COR-L47 (cell line): Measurements from ENCODE around the gene CYTH2.

ENCODE experiments used
- DNase-seq: peaks from one replicate; lab custom pipeline; 2025; lab: John Stamatoyannopoulos, UW

CYTH2 gene

DNA sequence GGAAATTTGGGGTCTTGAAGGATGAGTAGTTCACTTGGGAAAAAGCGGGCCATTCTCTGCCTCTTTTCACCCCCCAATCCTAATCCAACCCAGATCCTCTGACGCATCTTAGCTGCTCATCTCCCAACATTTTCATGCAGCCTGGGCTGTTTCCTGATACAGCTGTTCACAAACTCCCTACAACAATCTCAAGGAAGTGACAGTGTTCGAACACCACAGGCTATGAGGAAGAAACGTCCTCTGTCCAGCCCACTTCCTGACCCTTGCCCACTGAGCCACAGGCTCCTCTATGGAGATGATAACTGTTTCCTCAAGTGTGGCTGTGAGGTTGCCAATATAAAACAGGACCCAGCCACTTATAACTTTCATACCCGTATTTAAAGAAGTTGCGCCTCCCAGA lies 26.2 kb downstream of the CYTH2 start:
- DNase-seq = no peak

DNA sequence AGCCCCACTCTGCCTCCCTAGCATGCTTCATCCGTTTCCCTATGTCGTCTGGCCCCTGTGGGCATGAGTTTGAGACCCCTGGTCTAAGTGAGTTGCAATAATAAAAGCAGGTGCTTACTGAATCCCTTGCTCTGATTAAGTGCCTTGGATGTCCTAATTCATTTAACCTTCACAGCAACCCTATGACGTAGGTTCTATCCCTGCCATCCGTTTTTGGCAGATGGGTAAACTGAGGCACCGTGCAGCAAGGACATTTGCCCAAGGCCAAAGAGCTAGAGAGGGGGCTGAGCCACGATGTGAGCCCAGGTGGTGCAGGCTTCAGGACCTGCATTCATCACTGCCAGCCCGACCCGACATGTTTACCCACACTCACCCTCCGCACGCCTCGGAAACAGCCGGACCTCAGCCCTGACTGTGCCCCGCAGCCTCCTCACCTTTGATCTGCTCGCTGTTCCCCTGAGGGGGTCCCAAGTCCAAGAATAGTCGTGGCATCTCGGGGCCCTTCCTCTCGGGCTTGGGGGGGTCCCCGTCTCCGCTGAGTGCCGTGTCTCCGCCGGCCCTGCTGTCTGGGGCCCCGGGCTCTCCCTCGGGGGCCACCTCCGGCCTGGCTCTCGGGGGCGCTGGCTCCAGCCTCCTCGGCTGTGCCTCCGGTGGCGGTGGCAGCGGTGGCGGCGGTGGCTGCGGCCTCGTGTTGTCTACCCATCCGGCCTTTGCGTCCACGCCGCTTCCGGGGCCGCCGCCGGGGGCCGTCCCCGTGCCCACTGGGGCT lies 28.0 kb downstream of the CYTH2 start:
- no peak for DNase-seq

DNA sequence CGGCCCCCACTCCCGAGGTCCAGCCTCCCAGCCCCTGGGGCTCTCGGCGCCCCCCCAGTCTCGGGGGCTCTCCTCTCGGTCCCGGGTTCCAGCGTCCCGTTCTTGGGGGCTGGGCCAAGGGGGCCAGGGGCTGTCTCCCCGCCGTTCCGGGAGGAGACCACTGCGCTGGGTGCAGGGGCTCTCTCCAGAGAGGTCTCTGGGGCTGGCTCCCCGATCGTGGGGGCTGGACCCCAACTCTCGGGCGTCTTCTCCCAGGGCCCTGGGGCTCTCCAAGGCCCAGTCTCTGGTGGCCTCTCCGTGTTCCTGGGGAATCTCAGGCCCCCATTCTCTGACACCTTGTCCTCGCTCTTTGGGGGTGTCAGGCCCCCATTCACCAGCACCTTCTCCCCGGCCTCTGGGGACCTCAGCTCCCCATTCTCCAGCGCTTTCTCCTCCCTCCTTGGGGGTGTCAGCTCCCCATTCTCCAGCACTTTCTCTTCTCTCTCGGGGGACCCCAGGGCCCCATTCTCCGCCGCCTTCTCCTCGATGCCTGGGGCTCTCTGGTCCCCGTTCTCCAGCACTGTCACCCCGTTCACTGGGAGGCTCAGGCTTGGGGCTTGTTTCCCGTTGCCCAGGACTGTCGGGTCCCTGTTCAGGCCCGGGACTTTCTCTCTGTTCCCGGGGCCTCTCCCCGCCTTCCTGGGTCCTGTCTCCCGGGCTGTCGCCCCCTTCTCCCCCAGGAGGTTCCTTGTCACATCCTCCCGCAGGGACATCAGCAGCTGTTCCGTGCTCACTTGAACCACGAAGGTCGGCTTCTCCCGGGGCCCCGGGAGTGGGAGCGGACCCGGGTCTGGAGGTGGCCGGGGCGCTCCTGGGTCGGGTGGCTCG lies 28.8 kb downstream of the CYTH2 start:
- no peak for DNase-seq

- no peak for DNase-seq
Observed at GRCh38 chr19:48498595-48499311, 29.6 kb downstream of the CYTH2 start.

GRCh38 chr19:48499316-48500090 lies 30.3 kb downstream of the CYTH2 start:
- no peak for DNase-seq

GRCh38 chr19:48500830-48501493 lies 31.8 kb downstream of the CYTH2 start:
- DNase-seq = no peak

DNA sequence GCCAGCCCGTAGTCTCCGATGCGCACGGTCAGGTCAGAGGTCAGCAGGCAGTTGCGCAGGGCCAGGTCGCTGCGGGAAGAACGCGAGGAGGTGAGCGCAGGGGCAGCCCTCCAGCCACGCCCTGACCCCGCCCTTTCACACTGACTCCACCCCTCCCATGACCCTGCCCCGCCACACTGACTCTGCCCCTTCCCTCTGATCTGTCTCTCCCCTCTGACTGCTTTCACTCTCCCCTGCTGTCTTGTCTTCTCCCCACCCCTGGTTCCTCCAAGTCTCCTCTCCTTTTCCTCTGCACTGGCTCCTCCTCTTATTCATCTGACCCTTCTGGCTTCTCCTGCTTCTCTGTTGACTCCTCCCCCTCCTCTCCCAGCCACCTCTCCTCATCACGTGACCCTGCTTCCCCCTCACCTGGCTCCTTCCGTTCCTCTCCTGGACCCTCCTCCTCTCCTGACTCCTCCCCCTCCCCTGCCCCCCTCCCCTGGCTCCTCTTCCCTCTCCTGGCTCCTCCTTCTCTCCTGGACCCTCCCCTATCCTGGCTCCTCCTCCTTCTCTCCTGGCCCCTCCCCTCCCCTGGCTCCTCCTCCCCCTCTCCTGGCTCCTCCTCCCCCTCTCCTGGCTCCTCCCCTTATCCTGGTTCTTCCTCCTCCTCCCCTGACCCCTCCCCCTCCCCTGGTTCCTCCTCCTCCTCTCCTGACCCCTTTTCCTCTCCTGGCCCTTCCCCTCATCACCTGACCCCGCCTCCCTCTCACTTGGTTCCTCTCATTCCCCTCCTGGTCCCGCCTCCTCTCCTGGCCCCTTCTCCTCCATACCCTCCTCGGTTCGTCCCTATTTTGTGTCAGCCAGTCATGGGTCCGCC lies 32.6 kb downstream of the CYTH2 start:
- DNase-seq = peak; percentile 78

- no peak for DNase-seq
Observed at GRCh38 chr19:48502350-48503018, 33.3 kb downstream of the CYTH2 start.

DNA sequence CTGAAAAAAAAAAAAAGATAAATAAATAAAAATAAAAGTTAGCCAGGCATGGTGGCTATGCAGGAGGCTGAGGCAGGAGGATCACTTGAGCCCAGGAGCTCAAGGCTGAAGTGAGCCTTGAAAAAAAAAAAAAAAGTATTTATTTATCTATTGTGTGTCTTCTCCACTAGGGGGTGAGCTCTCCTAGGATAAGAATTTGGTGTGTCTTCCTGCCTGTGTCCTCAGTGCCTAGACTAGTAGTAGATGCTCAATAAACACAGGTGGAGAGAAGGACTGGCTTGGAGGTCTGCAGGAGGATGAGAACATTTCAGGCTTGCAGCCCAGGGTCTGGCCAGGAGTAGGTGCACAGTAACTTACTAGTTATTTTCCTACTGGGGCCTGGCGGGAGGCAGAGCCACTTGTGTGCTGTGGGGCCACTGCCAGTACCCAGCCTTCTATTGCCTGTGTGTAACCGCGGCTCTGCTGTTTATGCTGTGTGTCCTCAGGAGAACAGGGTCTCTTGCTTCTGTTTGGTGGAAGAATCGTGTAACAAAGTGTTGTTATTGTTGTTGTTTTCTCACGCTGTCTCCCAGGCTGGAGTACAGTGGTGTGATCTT lies 37.1 kb downstream of the CYTH2 start:
- DNase-seq = peak; percentile 35

DNA sequence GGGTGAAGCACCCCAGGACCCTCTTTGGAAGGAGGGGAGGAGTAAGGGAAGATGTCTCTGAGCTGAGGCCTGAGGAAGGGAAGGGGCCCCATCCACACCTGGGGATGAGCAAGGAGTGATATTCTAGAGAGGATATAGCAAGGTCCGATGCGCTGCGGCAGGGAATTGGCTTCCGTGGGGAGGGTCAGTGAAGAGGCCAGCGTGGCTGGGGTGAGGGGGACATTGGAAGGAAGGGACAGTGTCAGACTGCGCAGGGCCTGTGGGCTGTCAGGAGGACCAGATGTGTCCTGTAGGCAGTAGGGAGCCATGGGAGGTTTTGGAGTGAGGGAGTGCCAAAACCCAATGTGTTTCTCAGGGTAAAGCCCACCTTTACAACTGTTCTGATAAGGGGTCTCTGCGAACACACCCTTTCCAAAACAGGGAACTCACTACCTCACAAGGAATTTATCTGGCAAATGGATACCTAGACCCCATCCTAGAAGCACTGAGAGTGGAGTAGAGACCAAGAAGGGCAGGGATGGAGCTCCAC lies 38.8 kb downstream of the CYTH2 start:
- no peak for DNase-seq

DNA sequence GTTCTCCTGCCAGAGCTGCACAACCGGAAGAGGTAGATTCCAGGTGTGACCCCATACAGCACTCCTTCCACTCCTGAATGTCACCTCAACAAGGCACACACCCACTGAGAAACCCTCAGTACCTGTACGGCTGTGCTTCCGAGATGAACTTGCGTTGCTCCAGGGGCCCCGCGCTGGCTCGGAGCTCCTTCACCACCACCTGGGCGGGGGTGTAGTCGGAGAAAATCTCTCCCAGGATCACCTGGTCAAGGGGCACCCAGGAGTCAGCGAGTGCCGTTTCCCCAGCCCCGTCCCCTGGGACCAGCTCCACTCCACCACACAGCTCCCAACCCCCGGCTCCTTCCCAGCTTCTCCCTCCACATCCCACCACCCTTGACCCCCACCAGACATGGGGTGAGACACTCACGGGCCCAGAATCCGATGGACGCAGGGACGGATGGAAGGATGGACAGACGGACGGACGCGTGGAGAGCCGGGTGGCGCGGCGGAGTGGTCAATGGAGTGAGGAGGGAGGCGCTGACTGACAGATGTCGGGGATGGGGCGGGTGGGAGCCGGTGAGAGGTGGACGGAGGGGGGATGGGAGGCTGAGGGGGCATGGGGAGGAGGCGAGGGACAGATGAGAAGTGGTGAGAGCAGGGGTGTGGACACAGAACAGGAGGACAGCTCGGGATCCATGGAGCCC lies 39.7 kb downstream of the CYTH2 start:
- DNase-seq = no peak

DNA sequence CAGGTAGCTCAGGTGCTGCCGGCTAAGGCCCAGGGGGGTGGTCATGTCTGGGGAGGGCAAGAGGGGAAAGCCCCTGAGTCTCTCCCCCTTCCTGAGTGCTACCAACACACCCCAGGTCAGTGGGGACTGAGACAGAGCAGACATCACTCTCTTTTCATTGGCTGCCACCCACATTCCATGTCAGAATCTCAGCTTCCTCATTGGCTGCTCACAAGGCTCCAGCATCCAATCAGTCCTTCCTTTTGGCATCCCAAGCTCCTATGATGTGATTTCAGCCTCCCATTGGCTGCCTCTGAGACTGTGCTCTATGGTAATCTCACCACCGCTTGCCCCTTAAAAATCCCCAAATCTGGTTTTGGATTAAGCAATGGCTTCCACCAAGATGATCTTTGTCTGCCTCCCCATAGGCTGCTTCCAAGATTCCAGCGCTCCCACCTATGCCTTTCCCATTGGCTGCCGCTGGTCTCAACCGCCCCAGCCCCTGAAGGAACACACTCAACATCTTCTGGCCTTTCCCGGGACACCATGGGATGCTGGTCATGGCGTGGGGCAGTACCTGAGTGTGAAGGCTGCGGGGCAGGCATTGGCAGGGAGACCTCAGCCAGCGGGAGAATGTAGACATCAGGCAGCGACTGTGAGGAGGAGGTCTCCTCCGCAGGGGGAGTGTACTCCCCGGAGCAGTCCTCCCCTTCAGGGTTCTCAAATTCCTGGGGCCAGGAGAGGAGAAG lies 40.5 kb downstream of the CYTH2 start:
- no peak for DNase-seq

- peak; percentile 53 for DNase-seq
Observed at GRCh38 chr19:48510421-48511268, 41.5 kb downstream of the CYTH2 start.

DNA sequence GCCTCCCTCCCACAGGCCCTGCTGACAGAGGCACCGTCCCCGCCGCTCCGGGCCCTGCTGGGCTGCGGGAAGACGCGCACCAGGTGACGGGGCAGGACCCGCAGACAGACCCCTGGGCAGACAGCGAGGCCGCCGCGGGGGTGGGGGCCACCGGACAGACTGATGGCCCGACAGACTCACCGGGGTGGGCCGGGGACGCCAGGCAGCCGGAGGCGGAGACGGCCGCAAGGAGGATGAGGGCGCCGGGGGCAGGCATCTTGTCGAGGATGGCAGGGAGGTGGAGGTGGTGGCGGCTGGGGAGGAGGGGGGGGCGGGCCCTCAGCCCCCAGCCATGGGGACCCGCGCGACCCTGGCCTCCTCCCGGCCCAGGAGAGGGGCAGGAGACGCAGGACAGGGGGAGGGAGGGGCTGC lies 42.2 kb downstream of the CYTH2 start:
- no peak for DNase-seq

GRCh38 chr19:48511800-48512503 lies 42.8 kb downstream of the CYTH2 start, which contains the start of gene LMTK3:
TSS of gene LMTK3 (minus strand) at chr19:48511835. CDS start at chr19:48511576, 259 bp downstream.
- DNase-seq = peak; percentile 90
